Transverse colon (tissue), 4 donors: ENCODE results near the gene RALGPS1.

Experiments
- EP300 ChIP-seq: sonication (generic); formaldehyde crosslinking; IDR thresholded peaks from one replicate; pipeline ENCODE4 v1.6.1; 2017; ENCODE audit warnings: antibody characterized with exemption, low read depth
- POLR2A ChIP-seq: fragments of 450-650 bp; IDR thresholded peaks from one replicate; pipeline ENCODE4 v1.6.1; 2016; ENCODE audit warnings: antibody characterized with exemption, mild to moderate bottlenecking, moderate library complexity
- POLR2AphosphoS5 ChIP-seq, 3 donors: sonication (generic); formaldehyde crosslinking; IDR thresholded peaks; one replicate each; pipeline ENCODE4 v1.6.1; 2016; ENCODE audit warnings: antibody characterized with exemption in 3 of 3
- TF ChIP-seq, protein P1 (sequence below), 5 experiments: fragments of 200-600 bp in 3 of 5; fragments of 450-650 bp in 2 of 5; sonication (generic) in 3 of 5; IDR thresholded peaks; 1 replicate in 2 of 5; 2 replicates in 3 of 5; pipeline ENCODE4 v1.5.1; 2016 to 2017; ENCODE audit warnings: antibody characterized with exemption in 5 of 5, inconsistent platforms in 3 of 5, mild to moderate bottlenecking in 2 of 5, moderate library complexity in 1 of 5

DNA sequence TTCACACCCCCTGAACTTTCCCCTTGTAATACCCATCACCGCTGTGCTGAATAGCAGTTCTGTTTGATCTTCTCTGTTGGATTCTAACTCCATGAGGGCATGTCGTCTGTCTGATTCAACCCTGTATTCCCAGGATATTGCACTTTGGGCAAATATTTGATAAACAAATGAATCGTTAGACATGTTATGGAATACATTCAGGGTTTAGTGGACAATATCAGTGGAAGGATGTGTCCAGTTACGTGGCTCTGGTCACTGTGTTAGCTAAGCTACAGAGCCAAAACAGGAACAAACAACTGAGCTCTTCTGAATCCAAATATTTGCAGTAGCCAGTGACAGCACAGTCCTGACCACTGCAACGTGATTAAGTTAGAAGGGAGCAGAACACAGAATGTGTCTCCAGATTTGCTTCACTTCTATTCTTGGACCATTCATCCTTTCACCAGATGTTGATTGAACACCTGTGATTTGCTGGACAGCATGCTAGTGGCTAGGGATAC is 194.7 kb downstream of the RALGPS1 start:
- no peak for TF ChIP-seq EP300
- TF ChIP-seq, protein P1, sequence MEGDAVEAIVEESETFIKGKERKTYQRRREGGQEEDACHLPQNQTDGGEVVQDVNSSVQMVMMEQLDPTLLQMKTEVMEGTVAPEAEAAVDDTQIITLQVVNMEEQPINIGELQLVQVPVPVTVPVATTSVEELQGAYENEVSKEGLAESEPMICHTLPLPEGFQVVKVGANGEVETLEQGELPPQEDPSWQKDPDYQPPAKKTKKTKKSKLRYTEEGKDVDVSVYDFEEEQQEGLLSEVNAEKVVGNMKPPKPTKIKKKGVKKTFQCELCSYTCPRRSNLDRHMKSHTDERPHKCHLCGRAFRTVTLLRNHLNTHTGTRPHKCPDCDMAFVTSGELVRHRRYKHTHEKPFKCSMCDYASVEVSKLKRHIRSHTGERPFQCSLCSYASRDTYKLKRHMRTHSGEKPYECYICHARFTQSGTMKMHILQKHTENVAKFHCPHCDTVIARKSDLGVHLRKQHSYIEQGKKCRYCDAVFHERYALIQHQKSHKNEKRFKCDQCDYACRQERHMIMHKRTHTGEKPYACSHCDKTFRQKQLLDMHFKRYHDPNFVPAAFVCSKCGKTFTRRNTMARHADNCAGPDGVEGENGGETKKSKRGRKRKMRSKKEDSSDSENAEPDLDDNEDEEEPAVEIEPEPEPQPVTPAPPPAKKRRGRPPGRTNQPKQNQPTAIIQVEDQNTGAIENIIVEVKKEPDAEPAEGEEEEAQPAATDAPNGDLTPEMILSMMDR (IDR thresholded peaks at IDR 0.05): no peak
- TF ChIP-seq POLR2AphosphoS5 (IDR thresholded peaks at IDR 0.05): no peak
- TF ChIP-seq POLR2A: no peak
